ENCODE results near the gene MINDY4. TPM values are rescaled to one million over a fixed set of nuclear protein-coding genes. Genes with fewer than 3 reads are reported as not detected.
A peak's percentile ranks its signal among the peaks of the same experiment; 100 is the strongest.
"Not testable (repeated sequence)": the region's sequence is repeated elsewhere in the genome, so short reads cannot be mapped to it uniquely, and the experiment has no call there.

Gene MINDY4
- total and polyA plus RNA-seq, 7 experiments from 2014 or later = 0.41 to 1.5 (median 0.91) TPM

- H3K27me3 ChIP-seq (ENCODE audit: control insufficient read depth in 2 of 2, insufficient read depth in 2 of 2, low read length in 2 of 2) = no peaks in the 10 kb centered on the region
- POLR2A ChIA-PET = no interaction called here
- CTCF ChIA-PET = no interaction called here
- Mint-ChIP-seq H3K36me3 (peaks cover 6 to 13% (median 10%) of the 10 kb centered on the region in 5 donors), H3K4me3 (peak overlapping the region in 8 of 10 donors; percentile 6 to 72 (median 54)), H3K27ac (peak overlapping the region in 8 of 9 donors; percentile 78 to 93 (median 88)), H3K4me1 (peaks cover 0 to 23% (median 12%) of the 10 kb centered on the region in 7 donors), H3K27me3 (no peaks in the 10 kb centered on the region), H3K9me3 (peaks cover 4 to 42% (median 14%) of the 10 kb centered on the region in 11 donors)
- no peak overlapping the region for H3K4me3 ChIP-seq (ENCODE audit: low read length)
- no peaks in the 10 kb centered on the region for H3K9me3 ChIP-seq (ENCODE audit: control insufficient read depth in 2 of 3, low read length in 3 of 3)
- ATAC-seq = no peak
- peak in 3 of 9 donors; percentile 9 to 15 (median 9) for DNase-seq
- intact Hi-C loops (cut with micrococcal nuclease) = no loop called here
- peak overlapping the region; percentile 20 for H3K27ac ChIP-seq (ENCODE audit: low read depth, low read length)
- H3K4me1 ChIP-seq (ENCODE audit: control insufficient read depth in 2 of 2, insufficient read depth in 2 of 2, low read length in 2 of 2) = peaks cover 0 to 6% of the 10 kb centered on the region in 2 donors
- H3K36me3 ChIP-seq (ENCODE audit: control insufficient read depth in 2 of 3, insufficient read depth in 3 of 3, low read length in 3 of 3) = no peaks in the 10 kb centered on the region
Measured at GRCh38 chr7:30829471-30829870, 58.3 kb downstream of the MINDY4 start.

GRCh38 chr7:30831227-30831626 is 60.0 kb downstream of the MINDY4 start:
- CTCF ChIA-PET = no interaction called here
- Histone ChIP-seq H3K4me1 (ENCODE audit: control insufficient read depth in 2 of 2, insufficient read depth in 2 of 2, low read length in 2 of 2) (peaks cover 0 to 6% of the 10 kb centered on the region in 2 donors), H3K27ac (ENCODE audit: low read depth, low read length) (no peak overlapping the region), H3K27me3 (ENCODE audit: control insufficient read depth in 2 of 2, insufficient read depth in 2 of 2, low read length in 2 of 2) (no peaks in the 10 kb centered on the region), H3K9me3 (ENCODE audit: control insufficient read depth in 2 of 3, low read length in 3 of 3) (no peaks in the 10 kb centered on the region), H3K36me3 (ENCODE audit: control insufficient read depth in 2 of 3, insufficient read depth in 3 of 3, low read length in 3 of 3) (no peaks in the 10 kb centered on the region), H3K4me3 (ENCODE audit: low read length) (no peak overlapping the region)
- POLR2A ChIA-PET = no interaction called here
- H3K27ac Mint-ChIP-seq = no peak overlapping the region
- peaks cover 9 to 16% (median 11%) of the 10 kb centered on the region in 5 donors for H3K36me3 Mint-ChIP-seq
- intact Hi-C loops (cut with micrococcal nuclease) = no loop called here
- peaks cover 0 to 23% (median 12%) of the 10 kb centered on the region in 7 donors for H3K4me1 Mint-ChIP-seq
- H3K27me3 Mint-ChIP-seq = no peaks in the 10 kb centered on the region
- no peak overlapping the region for H3K4me3 Mint-ChIP-seq
- DNase-seq = no peak
- no peak for ATAC-seq
- peaks cover 4 to 57% (median 17%) of the 10 kb centered on the region in 11 donors for H3K9me3 Mint-ChIP-seq

DNA sequence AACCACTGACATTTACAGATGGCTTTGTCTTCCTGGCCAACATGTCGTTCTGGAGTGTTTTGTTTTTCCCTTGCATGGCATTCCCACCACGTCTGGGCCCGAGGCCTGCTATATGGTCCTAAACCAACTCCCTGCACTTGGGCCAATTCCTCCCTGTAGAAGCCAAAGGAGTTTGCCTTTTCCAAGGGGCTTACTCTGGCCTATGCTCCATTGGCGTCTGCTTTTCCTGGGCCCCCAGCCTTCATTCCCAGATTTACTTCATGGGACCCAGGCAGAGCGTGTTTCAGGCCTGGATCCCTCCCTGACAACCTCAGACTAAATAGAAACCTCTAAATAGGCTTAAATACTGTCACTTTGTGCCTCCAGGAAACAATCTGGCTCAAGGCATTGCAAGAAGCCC is 60.7 kb downstream of the MINDY4 start:
- intact Hi-C loops (cut with micrococcal nuclease) = no loop called here
- H3K36me3 Mint-ChIP-seq = peaks cover 9 to 16% (median 11%) of the 10 kb centered on the region in 5 donors
- DNase-seq (no peak), ATAC-seq (no peak)
- H3K27me3 Mint-ChIP-seq = no peaks in the 10 kb centered on the region
- H3K4me3 Mint-ChIP-seq = no peak overlapping the region
- H3K27ac Mint-ChIP-seq = no peak overlapping the region
- H3K9me3 Mint-ChIP-seq = peaks cover 4 to 57% (median 17%) of the 10 kb centered on the region in 11 donors
- Histone ChIP-seq H3K36me3 (ENCODE audit: control insufficient read depth in 2 of 3, insufficient read depth in 3 of 3, low read length in 3 of 3) (no peaks in the 10 kb centered on the region), H3K27me3 (ENCODE audit: control insufficient read depth in 2 of 2, insufficient read depth in 2 of 2, low read length in 2 of 2) (no peaks in the 10 kb centered on the region), H3K4me3 (ENCODE audit: low read length) (no peak overlapping the region), H3K9me3 (ENCODE audit: control insufficient read depth in 2 of 3, low read length in 3 of 3) (no peaks in the 10 kb centered on the region), H3K4me1 (ENCODE audit: control insufficient read depth in 2 of 2, insufficient read depth in 2 of 2, low read length in 2 of 2) (peaks cover 0 to 6% of the 10 kb centered on the region in 2 donors), H3K27ac (ENCODE audit: low read depth, low read length) (no peak overlapping the region)
- ChIA-PET CTCF (no interaction called here), POLR2A (no interaction called here)
- H3K4me1 Mint-ChIP-seq = peaks cover 0 to 23% (median 12%) of the 10 kb centered on the region in 7 donors

GRCh38 chr7:30834017-30834674 is 62.9 kb downstream of the MINDY4 start:
- H3K27ac Mint-ChIP-seq; H3K9me3 ChIP-seq (ENCODE audit: control insufficient read depth in 2 of 3, low read length in 3 of 3); H3K27me3 Mint-ChIP-seq; CTCF ChIA-PET; DNase-seq; H3K36me3 ChIP-seq (ENCODE audit: control insufficient read depth in 2 of 3, insufficient read depth in 3 of 3, low read length in 3 of 3); ATAC-seq; POLR2A ChIA-PET; H3K4me3 Mint-ChIP-seq; intact Hi-C loops (cut with micrococcal nuclease); H3K4me3 ChIP-seq (ENCODE audit: low read length); H3K27ac ChIP-seq (ENCODE audit: low read depth, low read length); H3K27me3 ChIP-seq (ENCODE audit: control insufficient read depth in 2 of 2, insufficient read depth in 2 of 2, low read length in 2 of 2); H3K4me1 ChIP-seq (ENCODE audit: control insufficient read depth in 2 of 2, insufficient read depth in 2 of 2, low read length in 2 of 2): not testable (repeated sequence)
- Mint-ChIP-seq H3K36me3 (peaks cover 9 to 16% (median 11%) of the 10 kb centered on the region in 5 donors), H3K9me3 (peaks cover 4 to 56% (median 17%) of the 10 kb centered on the region in 11 donors), H3K4me1 (peaks cover 0 to 11% (median 8%) of the 10 kb centered on the region in 7 donors)

GRCh38 chr7:30835396-30835915 is 64.2 kb downstream of the MINDY4 start:
- Histone ChIP-seq H3K36me3 (ENCODE audit: control insufficient read depth in 2 of 3, insufficient read depth in 3 of 3, low read length in 3 of 3) (no peaks in the 10 kb centered on the region), H3K4me3 (ENCODE audit: low read length) (no peak overlapping the region), H3K9me3 (ENCODE audit: control insufficient read depth in 2 of 3, low read length in 3 of 3) (no peaks in the 10 kb centered on the region), H3K27ac (ENCODE audit: low read depth, low read length) (no peak overlapping the region), H3K27me3 (ENCODE audit: control insufficient read depth in 2 of 2, insufficient read depth in 2 of 2, low read length in 2 of 2) (no peaks in the 10 kb centered on the region), H3K4me1 (ENCODE audit: control insufficient read depth in 2 of 2, insufficient read depth in 2 of 2, low read length in 2 of 2) (no peaks in the 10 kb centered on the region)
- intact Hi-C loops (cut with micrococcal nuclease) = no loop called here
- ChIA-PET POLR2A (no interaction called here), CTCF (no interaction called here)
- no peaks in the 10 kb centered on the region for H3K27me3 Mint-ChIP-seq
- H3K4me3 Mint-ChIP-seq = no peak overlapping the region
- no peak for DNase-seq
- H3K4me1 Mint-ChIP-seq = no peaks in the 10 kb centered on the region
- no peak overlapping the region for H3K27ac Mint-ChIP-seq
- no peak for ATAC-seq
- peaks cover 9 to 16% (median 11%) of the 10 kb centered on the region in 5 donors for H3K36me3 Mint-ChIP-seq
- peaks cover 4 to 43% (median 15%) of the 10 kb centered on the region in 11 donors for H3K9me3 Mint-ChIP-seq

- Histone ChIP-seq H3K27ac (ENCODE audit: low read depth, low read length) (no peak overlapping the region), H3K9me3 (ENCODE audit: control insufficient read depth in 2 of 3, low read length in 3 of 3) (no peaks in the 10 kb centered on the region), H3K36me3 (ENCODE audit: control insufficient read depth in 2 of 3, insufficient read depth in 3 of 3, low read length in 3 of 3) (no peaks in the 10 kb centered on the region), H3K4me1 (ENCODE audit: control insufficient read depth in 2 of 2, insufficient read depth in 2 of 2, low read length in 2 of 2) (no peaks in the 10 kb centered on the region), H3K4me3 (ENCODE audit: low read length) (no peak overlapping the region), H3K27me3 (ENCODE audit: control insufficient read depth in 2 of 2, insufficient read depth in 2 of 2, low read length in 2 of 2) (no peaks in the 10 kb centered on the region)
- intact Hi-C loops (cut with micrococcal nuclease) = no loop called here
- no peak overlapping the region for H3K4me3 Mint-ChIP-seq
- ATAC-seq (no peak), DNase-seq (no peak)
- H3K9me3 Mint-ChIP-seq = peaks cover 0 to 35% (median 15%) of the 10 kb centered on the region in 11 donors
- H3K4me1 Mint-ChIP-seq = no peaks in the 10 kb centered on the region
- peaks cover 5 to 16% (median 10%) of the 10 kb centered on the region in 5 donors for H3K36me3 Mint-ChIP-seq
- ChIA-PET POLR2A (no interaction called here), CTCF (no interaction called here)
- no peaks in the 10 kb centered on the region for H3K27me3 Mint-ChIP-seq
- no peak overlapping the region for H3K27ac Mint-ChIP-seq
Measured at GRCh38 chr7:30836991-30837390, 65.8 kb downstream of the MINDY4 start.

GRCh38 chr7:30837581-30837980 is 66.4 kb downstream of the MINDY4 start:
- Histone ChIP-seq H3K9me3 (ENCODE audit: control insufficient read depth in 2 of 3, low read length in 3 of 3) (no peaks in the 10 kb centered on the region), H3K27me3 (ENCODE audit: control insufficient read depth in 2 of 2, insufficient read depth in 2 of 2, low read length in 2 of 2) (no peaks in the 10 kb centered on the region), H3K4me3 (ENCODE audit: low read length) (no peak overlapping the region), H3K36me3 (ENCODE audit: control insufficient read depth in 2 of 3, insufficient read depth in 3 of 3, low read length in 3 of 3) (no peaks in the 10 kb centered on the region), H3K4me1 (ENCODE audit: control insufficient read depth in 2 of 2, insufficient read depth in 2 of 2, low read length in 2 of 2) (no peaks in the 10 kb centered on the region), H3K27ac (ENCODE audit: low read depth, low read length) (no peak overlapping the region)
- ATAC-seq (no peak), DNase-seq (no peak)
- POLR2A ChIA-PET = no interaction called here
- Mint-ChIP-seq H3K36me3 (peaks cover 5 to 16% (median 8%) of the 10 kb centered on the region in 5 donors), H3K27me3 (no peaks in the 10 kb centered on the region), H3K9me3 (peaks cover 0 to 34% (median 15%) of the 10 kb centered on the region in 11 donors), H3K4me3 (no peak overlapping the region), H3K27ac (no peak overlapping the region), H3K4me1 (no peaks in the 10 kb centered on the region)
- intact Hi-C loops (cut with micrococcal nuclease) = no loop called here
- CTCF ChIA-PET = interaction anchor here (0.6 kb wide), 1 partner anchor 23 kb away, joined by 3 read pairs; no protein-coding TSS in a partner anchor
